GM18505 (cell line): ENCODE measurements around the gene C16orf86.
A peak's percentile ranks its signal among the peaks of the same experiment; 100 is the strongest.

ENCODE experiments used
- ATAC-seq: cut with Tn5 transposase; IDR thresholded peaks from one replicate; pipeline ENCODE4 v1.9.1; 2021; ENCODE audit not compliant: unreplicated experiment
- POLR2A ChIP-seq: IDR thresholded peaks from 4 replicates; pipeline ENCODE4 v1.6.1; 2011; ENCODE audit warnings: borderline replicate concordance; ENCODE audit not compliant: insufficient read depth, insufficient read length; ENCODE audit errors: extremely low read depth

C16orf86 gene, protein sequence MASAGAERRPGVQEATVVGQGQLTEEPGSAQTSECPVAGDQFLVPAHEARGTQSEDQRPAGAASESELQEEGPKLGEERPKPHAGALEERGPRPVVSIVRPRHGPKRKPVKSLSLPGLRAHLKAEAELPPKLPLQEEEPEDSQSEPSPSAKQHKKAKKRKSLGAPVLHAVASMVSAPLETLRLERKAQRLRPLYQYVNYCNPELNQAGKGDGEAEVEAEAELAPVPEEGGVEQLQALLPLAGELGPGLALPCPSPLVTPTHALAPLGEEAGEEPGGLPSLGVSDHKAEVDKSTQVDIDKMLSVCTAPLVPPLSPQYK

DNA sequence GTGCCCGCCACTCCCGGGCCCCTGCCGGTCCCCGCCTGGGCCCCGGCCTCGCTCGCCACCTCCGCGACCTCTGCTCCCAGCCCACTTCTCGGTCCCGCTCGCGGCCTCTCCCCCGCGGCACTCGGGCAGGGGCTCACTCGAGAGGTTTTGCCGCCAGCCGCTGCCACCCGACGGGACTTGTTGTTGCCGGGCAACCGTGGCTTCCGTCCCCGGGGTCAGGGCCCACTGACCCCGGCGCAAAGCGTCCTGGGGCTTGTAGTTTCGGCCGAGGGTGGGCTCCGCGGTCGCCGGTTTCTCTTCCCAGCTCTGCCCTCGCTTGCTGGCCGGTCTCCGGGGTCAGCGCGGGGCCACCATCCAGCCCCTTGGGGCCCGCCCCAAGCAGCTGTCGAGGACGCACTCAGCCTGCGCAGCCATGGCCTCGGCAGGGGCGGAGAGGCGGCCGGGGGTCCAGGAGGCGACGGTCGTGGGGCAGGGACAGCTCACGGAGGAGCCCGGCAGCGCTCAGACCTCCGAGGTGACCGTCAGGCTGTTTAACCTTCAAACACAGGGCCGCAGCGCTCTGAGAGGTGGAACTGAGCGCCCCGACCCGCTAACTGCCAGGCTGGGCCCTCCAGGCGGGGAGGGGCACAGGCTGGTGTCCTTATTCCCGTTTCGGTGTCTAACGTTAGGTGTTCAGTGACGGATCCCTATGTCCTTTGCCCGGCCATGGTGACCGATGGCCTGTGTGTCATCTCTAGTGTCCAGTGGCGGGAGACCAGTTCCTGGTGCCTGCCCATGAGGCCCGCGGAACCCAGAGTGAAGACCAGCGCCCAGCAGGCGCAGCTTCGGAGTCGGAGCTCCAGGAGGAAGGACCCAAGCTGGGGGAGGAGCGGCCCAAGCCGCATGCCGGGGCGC is at the start of gene C16orf86, which contains the start of gene ENKD1:
Gene C16orf86, plus strand, starts transcription at position 256 of the 894 bp plus-strand sequence. Its CDS starts 157 bp downstream, at position 413.
Gene ENKD1, minus strand, starts transcription at position 192 of the 894 bp plus-strand sequence. CDS start 308 bp downstream, outside the sequence.
- peak; percentile 15 for TF ChIP-seq POLR2A
- ATAC-seq = peak; percentile 50

DNA sequence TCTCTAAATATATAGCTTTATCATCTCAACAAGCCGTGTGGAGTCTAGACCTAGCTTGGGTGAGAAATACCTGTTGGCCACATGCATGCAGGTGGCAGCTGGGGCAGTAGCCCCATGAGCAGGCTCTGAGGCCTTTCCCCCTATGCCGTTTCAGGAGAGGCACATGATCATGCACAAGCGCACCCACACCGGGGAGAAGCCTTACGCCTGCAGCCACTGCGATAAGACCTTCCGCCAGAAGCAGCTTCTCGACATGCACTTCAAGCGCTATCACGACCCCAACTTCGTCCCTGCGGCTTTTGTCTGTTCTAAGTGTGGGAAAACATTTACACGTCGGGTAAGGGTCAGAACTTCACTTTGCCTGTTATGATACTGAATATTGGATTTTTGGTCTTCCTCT is 38.4 kb upstream of the C16orf86 start:
- no peak for TF ChIP-seq POLR2A
- no peak for ATAC-seq

DNA sequence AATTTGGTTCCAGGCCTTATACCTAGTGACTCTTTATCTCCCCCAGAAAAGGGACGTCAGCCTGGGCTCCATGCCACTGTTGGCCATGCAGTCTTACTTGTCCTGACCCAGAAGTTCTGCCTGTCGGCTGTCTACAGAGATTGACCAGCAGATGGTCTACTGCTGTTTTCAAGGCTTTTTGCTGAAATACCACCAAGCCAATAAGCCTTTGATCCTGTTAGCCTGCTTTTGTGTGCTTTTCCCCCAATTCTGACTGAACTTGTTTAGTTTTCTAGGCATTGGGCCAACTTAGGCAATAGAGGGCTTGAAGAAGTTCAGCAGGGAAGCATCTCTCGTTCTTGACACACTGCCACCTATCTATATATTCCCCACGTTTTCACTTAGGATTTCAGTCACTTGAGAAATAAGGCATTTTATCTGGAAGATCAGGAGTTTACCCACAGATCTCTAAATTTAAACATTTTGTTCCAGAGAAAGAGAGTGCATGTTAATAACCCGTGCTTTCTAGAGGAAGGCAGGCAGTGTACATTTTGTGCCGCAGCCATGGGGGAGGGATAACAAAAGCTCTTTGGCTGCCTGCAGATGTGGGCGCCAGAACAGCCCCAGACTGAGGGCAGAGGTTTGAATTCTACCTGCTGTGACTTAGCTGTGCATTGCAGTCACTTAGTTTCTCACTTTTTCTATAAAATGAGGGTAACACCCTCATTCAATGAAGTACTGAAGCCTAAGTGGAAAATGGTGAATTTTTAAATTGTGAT is 34.0 kb upstream of the C16orf86 start:
- TF ChIP-seq POLR2A = no peak
- no peak for ATAC-seq

DNA sequence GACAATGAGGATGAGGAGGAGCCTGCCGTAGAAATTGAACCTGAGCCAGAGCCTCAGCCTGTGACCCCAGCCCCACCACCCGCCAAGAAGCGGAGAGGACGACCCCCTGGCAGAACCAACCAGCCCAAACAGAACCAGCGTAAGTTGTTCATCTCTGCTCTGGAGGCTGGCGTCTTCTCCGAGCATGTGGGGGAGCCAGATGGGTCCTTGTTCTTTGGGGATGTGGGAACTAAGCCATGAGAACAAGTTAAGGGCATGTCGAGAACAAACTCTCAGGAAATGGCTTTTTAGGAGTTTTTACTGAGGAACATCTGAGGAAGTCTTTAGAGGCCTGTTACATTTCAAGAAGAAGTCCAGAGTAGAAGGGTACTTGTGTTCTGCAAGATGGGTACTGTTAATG is 29.9 kb upstream of the C16orf86 start:
- ATAC-seq = no peak
- TF ChIP-seq POLR2A = no peak

DNA sequence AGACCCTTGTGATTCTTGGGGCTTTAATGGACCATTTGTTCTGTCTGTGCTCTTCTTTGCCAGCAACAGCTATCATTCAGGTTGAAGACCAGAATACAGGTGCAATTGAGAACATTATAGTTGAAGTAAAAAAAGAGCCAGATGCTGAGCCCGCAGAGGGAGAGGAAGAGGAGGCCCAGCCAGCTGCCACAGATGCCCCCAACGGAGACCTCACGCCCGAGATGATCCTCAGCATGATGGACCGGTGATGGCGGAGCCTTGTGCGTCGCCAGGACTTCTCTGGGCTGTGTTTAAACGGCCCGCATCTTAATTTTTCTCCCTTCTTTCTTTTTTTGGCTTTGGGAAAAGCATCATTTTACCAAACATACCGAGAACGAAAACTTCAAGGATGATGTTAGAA is 29.0 kb upstream of the C16orf86 start:
- no peak for ATAC-seq
- TF ChIP-seq POLR2A = no peak

DNA sequence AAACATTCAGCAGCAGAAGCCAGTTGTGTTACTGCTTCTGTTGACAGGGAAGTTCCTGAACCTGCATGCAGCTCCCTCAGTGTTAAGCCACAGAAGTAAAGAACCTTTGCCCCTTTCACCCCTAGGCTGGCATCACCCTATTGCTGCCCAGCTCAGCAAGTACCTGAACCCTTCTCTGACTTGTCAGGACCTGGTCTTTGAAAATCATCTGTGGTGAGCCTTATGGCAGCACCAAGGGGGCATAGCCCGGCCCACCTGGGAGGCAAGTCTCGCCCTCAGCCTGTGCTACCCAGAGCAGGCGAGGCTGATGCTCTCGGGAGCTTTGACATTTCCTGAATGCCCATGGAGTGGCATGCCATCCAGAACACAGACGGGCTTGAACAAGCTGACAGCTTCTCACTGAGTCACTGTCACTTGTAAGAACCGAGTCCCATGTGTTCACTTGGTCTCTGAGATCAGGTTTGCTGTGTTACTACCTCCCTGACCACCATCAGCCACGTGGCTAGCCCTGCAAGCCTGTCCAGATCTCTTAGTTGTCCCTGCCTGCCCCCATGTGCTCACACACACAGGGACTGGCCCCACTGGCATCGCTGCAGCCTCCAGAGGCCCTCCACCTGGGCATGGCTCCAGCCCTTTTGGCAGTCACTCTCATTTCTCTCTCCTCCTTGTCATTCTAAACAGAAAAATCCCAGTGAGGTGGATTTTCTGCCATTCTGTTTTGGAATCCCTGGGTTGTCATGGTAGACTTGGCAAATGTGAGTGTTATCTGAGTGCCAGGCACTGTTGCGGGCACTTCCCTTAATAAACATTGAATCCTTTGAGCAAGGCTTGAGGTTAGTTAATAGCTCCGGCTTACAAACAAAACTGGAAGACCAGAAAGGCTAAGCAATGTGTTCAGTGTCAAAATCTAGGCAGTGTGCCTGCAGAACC is 24.6 kb upstream of the C16orf86 start:
- no peak for ATAC-seq
- no peak for TF ChIP-seq POLR2A

DNA sequence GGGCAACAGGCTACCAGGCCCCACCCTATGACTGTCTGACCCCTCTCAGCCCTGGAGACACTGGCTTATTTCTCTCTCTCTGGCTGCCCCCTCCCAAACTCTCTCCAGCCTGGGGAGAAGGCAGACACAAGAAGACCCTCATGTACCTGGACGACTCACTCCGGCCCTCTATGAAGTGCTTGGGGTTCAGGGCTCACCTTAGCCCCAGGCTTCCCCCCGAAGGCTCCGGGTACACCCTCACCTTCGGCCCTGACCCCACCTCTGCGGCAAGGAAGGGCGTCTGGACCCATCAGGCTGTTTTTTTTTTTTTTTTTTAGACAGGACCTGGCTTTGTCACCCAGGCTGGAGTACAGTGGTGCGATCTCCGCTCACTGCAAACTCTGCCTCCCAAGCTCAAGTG is 22.6 kb upstream of the C16orf86 start:
- no peak for ATAC-seq
- no peak for TF ChIP-seq POLR2A

DNA sequence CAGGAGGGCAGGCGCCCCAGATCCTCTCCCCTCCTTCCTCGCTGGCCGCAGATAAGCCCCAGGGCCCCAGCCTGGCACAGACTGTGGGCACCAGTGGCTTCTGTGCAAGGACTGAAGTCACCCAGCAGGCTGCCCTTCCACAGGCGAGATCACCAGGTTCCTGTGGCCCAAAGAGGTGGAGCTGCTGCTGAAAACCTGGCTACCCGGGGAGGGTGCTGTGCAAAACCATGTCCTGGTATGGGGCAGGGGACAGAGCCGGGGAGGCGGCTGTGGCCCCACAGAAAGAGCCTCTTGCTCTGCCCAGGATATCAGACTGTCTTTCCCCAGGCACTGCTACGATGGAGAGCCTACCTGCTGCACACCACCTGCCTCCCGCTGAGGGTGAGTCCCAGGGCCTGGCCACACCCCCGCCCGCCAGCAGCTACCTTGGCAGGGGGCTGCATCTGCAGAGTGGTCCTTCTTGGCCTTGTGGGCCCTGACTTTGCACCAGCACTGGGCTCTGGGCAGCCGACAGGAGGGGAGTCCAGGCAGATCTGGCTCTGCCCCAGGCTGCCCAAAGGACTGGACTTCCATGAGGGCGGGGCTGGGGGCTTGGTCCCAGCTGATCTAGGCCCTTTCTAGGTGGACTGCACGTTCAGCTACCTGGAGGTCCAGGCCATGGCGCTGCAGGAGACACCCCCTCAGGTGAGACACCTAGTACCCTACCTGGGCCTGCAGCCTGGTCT is 21.1 kb upstream of the C16orf86 start:
- no peak for ATAC-seq
- no peak for TF ChIP-seq POLR2A

DNA sequence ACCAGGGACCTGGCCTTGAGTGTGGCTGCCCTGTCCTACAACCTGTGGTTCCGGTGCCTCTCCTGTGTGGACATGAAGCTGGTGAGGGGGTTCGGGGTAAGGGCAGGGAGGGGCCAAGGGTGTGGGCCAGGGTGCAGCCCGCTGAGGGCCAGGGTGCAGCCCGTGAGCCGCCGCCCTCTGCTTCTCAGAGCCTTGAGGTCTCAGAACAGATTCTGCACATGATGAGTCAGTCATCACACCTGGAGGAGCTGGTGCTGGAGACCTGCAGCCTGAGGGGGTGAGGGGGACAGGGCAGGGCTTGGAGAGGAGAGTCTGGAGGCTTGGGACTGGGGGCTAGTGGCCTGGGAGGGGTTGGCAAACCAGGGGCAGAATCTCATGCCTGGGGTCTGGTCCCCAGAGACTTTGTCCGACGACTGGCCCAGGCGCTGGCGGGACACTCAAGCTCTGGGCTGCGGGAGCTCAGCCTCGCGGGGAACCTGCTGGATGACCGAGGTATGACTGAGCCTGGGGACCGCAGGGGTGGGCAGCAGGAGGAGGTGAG is 19.4 kb upstream of the C16orf86 start:
- ATAC-seq = no peak
- no peak for TF ChIP-seq POLR2A

DNA sequence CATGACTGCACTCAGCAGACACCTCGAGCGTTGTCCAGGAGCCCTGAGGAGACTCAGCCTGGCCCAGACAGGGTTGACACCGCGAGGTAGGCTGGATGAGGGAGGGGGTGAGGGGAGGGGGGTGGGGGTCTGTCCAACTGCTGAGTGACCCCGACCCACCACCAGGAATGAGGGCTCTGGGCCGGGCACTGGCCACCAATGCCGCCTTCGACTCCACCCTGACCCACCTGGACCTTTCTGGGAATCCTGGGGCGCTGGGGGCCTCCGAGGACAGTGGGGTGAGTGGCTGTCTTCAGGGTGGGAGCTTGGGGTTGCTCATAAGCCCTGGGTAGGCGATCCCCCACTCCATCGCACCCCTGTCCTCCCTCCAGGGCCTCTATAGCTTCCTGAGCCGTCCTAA is 18.9 kb upstream of the C16orf86 start:
- TF ChIP-seq POLR2A = no peak
- no peak for ATAC-seq

DNA sequence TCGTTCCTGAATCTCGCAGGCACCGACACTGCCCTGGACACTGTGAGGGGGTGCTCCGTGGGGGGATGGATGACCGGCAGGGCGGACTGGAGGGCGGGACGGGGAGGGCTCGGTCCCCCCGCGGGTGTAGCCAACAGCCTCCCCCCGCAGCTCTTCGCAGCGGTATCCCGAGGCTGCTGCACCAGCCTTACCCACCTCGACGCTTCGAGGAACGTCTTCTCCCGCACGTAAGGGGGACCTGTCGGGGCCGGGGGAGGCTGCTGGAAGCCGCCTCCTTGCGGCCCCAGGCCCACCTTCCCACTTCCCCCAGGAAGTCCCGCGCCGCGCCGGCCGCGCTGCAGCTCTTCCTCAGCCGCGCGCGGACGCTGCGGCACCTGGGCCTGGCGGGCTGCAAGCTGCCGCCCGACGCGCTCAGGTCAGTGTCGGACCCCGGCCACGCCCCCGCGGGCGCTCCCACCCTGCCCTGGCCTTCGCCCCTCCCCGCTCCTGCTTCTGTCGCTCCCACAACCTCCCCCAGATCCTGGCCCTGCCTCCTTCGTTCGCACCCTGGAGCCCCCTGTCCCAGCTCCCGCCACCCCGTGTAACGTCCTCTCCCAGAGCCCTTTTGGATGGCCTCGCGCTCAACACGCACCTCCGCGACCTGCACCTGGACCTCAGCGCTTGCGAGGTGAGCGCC is 18.4 kb upstream of the C16orf86 start:
- TF ChIP-seq POLR2A = no peak
- ATAC-seq = no peak
